Measurements from ENCODE around the gene ENGASE.

The ENGASE gene

DNA sequence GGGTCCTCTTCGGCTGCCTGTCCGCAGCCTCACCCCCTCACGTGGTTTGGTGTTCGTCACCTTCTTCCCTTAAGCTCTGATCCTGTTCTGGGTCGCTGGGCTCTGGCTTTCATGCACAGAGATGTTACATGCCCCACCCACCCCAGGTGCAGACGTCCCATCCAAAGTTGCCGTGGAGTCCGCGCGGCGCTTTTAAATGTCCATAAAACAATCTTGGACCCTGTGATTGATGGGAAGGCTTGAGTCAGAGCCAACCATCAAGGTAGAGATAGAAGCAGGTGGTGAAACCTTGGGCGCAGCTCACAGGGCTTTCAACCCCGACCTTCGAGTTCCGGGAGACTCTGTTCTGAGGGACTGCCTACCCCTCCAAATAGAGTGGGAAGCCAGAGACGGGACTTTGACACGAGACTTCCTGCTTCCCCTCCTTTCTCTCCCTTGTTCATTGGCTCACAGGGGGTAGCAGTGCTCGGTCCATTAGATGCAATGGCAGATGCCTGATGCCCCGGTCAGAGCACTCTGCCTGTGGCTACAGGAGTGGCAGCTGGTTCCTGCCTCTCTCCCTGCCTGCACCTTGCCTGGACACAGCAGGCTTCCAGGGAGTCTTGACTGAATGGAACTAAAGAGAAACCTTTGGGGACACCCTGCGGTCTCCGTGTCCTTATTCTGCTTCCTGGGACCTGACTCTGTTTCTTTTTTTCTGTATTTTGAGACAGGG lies 4.0 kb downstream of the ENGASE start:
- no peak overlapping the region for H3K27ac Mint-ChIP-seq

GRCh38 chr17:79079421-79080200 lies 5.0 kb downstream of the ENGASE start:
- no peak for ATAC-seq
- Mint-ChIP-seq H3K9me3 (no peaks in the 10 kb centered on the region), H3K36me3 (peaks cover 40% of the 10 kb centered on the region), H3K4me1 (peaks cover 24% of the 10 kb centered on the region), H3K27ac (no peak overlapping the region), H3K4me3 (no peak overlapping the region)
- no peak for DNase-seq (ENCODE audit: low spot score in 2 of 2)

More for the DNA sequence above, 4.0 kb downstream of the ENGASE start:
- Mint-ChIP-seq H3K9me3 (no peaks in the 10 kb centered on the region), H3K4me1 (peaks cover 24% of the 10 kb centered on the region), H3K4me3 (no peak overlapping the region), H3K36me3 (peaks cover 36% of the 10 kb centered on the region)
- ATAC-seq, result no peak
- no peak for DNase-seq (ENCODE audit: low spot score in 2 of 2)

DNA sequence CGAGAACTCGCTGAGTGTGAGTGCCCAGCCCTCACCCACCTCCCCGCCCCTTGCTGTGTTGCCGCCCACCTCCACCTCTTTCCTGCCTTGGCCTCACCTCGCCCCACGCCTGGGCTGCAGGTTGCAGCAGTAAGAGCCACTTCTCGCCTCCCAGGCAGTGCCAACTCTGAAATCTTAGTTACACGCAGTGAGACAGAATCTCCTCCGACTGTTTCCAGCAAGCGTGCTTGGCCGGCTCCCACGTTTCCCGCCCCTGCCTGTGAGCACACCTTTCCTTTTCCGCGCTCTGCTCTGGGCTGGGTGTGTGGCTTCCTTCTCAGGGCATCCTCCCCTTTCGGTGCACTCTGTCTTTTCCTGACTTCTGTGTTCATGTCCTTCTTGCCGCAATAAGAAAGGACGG lies 5.7 kb downstream of the ENGASE start:
- no peak overlapping the region for H3K27ac Mint-ChIP-seq
- H3K4me3 Mint-ChIP-seq, result no peak overlapping the region
- peaks cover 20% of the 10 kb centered on the region for H3K4me1 Mint-ChIP-seq
- no peak for DNase-seq (ENCODE audit: low spot score in 2 of 2)
- no peak for ATAC-seq
- H3K9me3 Mint-ChIP-seq, result no peaks in the 10 kb centered on the region
- peaks cover 42% of the 10 kb centered on the region for H3K36me3 Mint-ChIP-seq

- peaks cover 16% of the 10 kb centered on the region for H3K4me1 Mint-ChIP-seq
- H3K36me3 Mint-ChIP-seq, result peaks cover 42% of the 10 kb centered on the region
- no peak overlapping the region for H3K27ac Mint-ChIP-seq
- no peak for DNase-seq (ENCODE audit: low spot score in 2 of 2)
- no peak overlapping the region for H3K4me3 Mint-ChIP-seq
- H3K9me3 Mint-ChIP-seq, result no peaks in the 10 kb centered on the region
- ATAC-seq, result no peak
Measured at GRCh38 chr17:79080761-79081290, 6.2 kb downstream of the ENGASE start.

- Mint-ChIP-seq H3K9me3 (no peaks in the 10 kb centered on the region), H3K27ac (no peak overlapping the region), H3K4me3 (no peak overlapping the region), H3K4me1 (peaks cover 12% of the 10 kb centered on the region), H3K36me3 (peaks cover 42% of the 10 kb centered on the region)
- ATAC-seq (no peak), DNase-seq (ENCODE audit: low spot score in 2 of 2) (no peak)
Measured at GRCh38 chr17:79081571-79082276, 7.1 kb downstream of the ENGASE start.

DNA sequence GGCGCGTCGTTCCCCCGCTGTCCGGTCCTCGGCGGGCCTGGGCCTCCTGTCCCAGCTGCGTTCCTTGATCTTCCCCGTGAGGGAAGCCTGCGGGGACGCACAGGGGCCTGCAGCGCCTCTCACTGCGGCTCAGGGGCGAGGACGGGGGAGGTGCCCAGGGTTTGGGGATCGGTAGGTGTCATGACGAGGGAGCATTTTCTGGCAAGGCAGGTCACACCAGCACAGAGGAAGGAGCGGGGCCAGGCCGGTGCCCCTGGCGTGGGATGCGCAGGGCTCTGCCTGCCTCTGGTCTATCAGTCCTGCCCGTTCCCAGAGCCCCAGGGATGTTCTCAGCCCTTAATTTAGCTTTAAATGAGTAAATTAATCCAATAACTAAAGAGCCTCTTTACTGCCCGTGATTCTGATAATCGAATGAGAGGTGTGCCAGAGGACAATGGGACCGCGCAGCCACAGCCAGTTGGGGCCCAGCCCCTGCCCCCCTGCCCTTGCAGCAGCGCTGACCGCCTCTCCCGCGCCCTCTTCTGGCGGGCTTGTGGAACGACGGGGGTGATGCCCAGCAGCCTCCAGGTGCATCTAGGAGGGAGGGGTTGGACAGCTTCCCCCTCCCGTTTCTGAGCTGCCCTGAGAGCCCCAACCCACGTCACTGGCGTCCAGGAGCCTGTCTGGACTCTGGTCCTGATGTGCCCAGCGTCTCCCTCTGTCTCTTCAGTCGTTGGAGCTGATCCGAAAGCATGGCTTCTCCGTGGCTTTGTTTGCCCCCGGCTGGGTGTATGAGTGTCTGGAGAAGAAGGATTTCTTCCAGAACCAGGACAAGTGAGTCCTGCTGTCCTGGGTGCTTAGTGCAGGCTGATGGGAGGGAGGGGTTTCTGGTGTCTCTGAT lies 7.9 kb downstream of the ENGASE start:
- Mint-ChIP-seq H3K27ac (no peak overlapping the region), H3K4me3 (no peak overlapping the region), H3K36me3 (peaks cover 42% of the 10 kb centered on the region), H3K9me3 (no peaks in the 10 kb centered on the region), H3K4me1 (peaks cover 12% of the 10 kb centered on the region)
- DNase-seq (ENCODE audit: low spot score in 2 of 2), result peak; percentile 48 to 74
- peak; percentile 42 for ATAC-seq

GRCh38 chr17:79083191-79083971 lies 8.8 kb downstream of the ENGASE start:
- peaks cover 38% of the 10 kb centered on the region for H3K36me3 Mint-ChIP-seq
- ATAC-seq, result no peak
- H3K4me1 Mint-ChIP-seq, result peaks cover 12% of the 10 kb centered on the region
- H3K9me3 Mint-ChIP-seq, result no peaks in the 10 kb centered on the region
- DNase-seq (ENCODE audit: low spot score in 2 of 2), result no peak
- no peak overlapping the region for H3K4me3 Mint-ChIP-seq
- no peak overlapping the region for H3K27ac Mint-ChIP-seq

DNA sequence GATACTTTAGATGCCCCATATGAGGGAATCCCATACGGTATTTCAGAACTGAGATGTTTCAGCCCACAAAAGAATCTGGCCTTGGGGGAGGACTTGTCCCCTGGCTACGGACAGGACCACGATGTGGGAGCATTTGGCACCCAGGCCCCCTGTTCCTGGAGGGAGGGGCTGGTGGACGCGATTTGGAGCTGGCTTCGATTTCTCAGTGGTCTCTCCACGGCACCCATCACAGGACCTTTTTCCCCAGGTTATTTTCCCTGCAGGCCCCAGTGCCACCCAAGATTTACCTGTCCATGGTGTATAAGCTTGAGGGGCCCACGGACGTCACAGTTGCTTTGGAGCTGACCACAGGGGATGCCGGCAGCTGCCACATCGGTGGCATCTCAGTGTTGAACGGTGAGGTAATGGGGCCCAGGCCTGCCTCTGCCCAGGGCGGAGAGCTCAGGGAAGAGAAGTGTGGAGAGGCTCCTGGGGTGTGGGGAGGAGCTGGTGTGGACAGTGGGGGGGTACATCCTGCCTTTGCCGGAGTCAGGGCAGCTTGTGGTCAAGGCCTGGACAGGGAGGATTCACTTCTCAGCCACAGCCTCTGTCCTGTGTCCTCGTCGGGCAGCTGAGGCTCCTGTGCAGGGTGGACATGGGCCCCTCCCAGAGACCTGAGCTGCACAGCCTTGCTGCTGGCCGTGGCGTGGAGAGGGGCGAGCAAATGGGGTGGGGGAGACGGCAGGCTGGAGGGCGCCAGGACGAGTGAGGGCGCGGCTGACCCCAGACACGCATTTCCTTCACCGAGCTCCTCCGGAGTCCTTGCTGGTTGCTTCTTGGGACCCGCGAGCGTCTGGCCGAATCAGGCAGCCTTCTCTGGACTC lies 9.9 kb downstream of the ENGASE start:
- H3K9me3 Mint-ChIP-seq, result no peaks in the 10 kb centered on the region
- ATAC-seq (no peak), DNase-seq (ENCODE audit: low spot score in 2 of 2) (no peak)
- peaks cover 29% of the 10 kb centered on the region for H3K36me3 Mint-ChIP-seq
- H3K27ac Mint-ChIP-seq, result no peak overlapping the region
- no peak overlapping the region for H3K4me3 Mint-ChIP-seq
- peaks cover 12% of the 10 kb centered on the region for H3K4me1 Mint-ChIP-seq

GRCh38 chr17:79085154-79085920 lies 10.7 kb downstream of the ENGASE start:
- Mint-ChIP-seq H3K27ac (no peak overlapping the region), H3K9me3 (no peaks in the 10 kb centered on the region), H3K36me3 (peaks cover 21% of the 10 kb centered on the region), H3K4me3 (no peak overlapping the region), H3K4me1 (peaks cover 12% of the 10 kb centered on the region)
- no peak for DNase-seq (ENCODE audit: low spot score in 2 of 2)
- no peak for ATAC-seq

- Mint-ChIP-seq H3K36me3 (peaks cover 20% of the 10 kb centered on the region), H3K4me3 (no peak overlapping the region), H3K27ac (peak overlapping the region; percentile 20), H3K4me1 (peaks cover 7% of the 10 kb centered on the region), H3K9me3 (no peaks in the 10 kb centered on the region)
- DNase-seq (ENCODE audit: low spot score in 2 of 2), result no peak
- no peak for ATAC-seq
Measured at GRCh38 chr17:79085921-79086551, 11.4 kb downstream of the ENGASE start.

DNA sequence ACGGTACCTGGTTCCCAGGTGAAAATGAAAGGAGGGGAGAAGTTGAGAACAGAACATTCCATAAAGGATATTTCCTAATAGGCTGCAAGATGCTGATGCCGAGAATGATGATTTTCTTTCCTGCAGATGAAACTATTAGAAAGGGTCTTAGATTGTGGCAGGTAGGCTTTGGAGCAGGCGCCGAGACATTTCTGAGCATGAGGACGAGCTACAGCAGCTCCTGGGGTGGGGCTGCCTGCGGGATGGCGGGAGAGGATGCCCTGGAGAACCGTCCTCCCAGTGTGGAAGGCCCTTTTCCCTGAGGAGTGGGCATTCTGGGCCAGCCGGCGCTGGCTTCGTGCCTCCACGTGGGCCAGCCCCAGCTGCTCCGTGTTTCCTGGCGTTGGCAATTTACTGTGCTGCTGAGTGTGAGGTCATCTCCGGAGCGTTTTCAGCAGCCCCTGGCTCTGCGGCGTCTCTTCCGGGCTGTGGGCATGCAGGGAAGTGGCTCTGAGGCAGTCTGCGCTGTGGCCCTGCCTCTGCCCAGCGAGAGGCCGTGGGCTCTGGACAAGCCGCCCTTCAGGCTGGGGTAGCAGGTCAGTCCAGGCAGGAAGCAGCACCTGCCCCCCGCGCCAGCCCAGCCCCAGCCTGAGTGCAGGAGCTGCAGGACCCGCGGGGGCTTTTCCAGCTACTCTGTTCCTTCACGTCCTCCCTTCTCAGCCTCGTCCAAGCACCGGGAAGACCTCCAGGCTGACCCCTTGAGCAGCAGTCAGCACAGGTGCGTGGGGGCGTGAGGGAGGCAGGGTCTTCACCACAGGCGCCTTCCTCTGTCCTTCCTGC lies 12.2 kb downstream of the ENGASE start:
- Mint-ChIP-seq H3K4me3 (no peak overlapping the region), H3K9me3 (no peaks in the 10 kb centered on the region), H3K36me3 (peaks cover 16% of the 10 kb centered on the region), H3K4me1 (peaks cover 3% of the 10 kb centered on the region), H3K27ac (peak overlapping the region; percentile 20)
- ATAC-seq (no peak), DNase-seq (ENCODE audit: low spot score in 2 of 2) (no peak)
